HFFc6 (cell line): ENCODE results near the gene WIZ. TPM values are rescaled to one million over a fixed set of nuclear protein-coding genes. Genes with fewer than 3 reads are reported as not detected.

Experiments used
- DNase-seq: peaks from one replicate; pipeline ENCODE4 v3.0.0-alpha.2; 2018
- H3K27ac Mint-ChIP-seq: 2 replicates; pipeline ENCODE4 v1.8.0; 2020; ENCODE audit warnings: mild to moderate bottlenecking, mixed read lengths
- H3K27me3 Mint-ChIP-seq: 2 replicates; pipeline ENCODE4 v1.8.0; 2021; ENCODE audit warnings: mild to moderate bottlenecking, moderate library complexity, mixed read lengths; ENCODE audit not compliant: insufficient read depth
- H3K36me3 Mint-ChIP-seq: 2 replicates; pipeline ENCODE4 v1.8.0; 2021; ENCODE audit warnings: low read depth, mixed read lengths
- H3K4me1 Mint-ChIP-seq: 2 replicates; pipeline ENCODE4 v1.8.0; 2020; ENCODE audit warnings: low read depth, mixed read lengths
- H3K4me3 Mint-ChIP-seq: 2 replicates; pipeline ENCODE4 v1.8.0; 2020; ENCODE audit warnings: mild to moderate bottlenecking, moderate library complexity, mixed read lengths
- H3K9me3 Mint-ChIP-seq: 2 replicates; pipeline ENCODE4 v1.8.0; 2020; ENCODE audit warnings: mild to moderate bottlenecking, mixed read lengths
- CTCF ChIP-seq: fragments of 200-600 bp; sonication (generic); IDR thresholded peaks from 2 replicates; pipeline ENCODE4 v1.5.0; 2021; ENCODE audit warnings: antibody characterized with exemption, mild to moderate bottlenecking
- total RNA-seq, 6 experiments: library from RNA; stranded (reverse); fragmentation: NEBNext Ultra II Directional; extraction: Animal tissue kit (Norgen Biotek cat#: 25700); gene quantifications; 2 replicates in 1 of 6; 3 replicates in 5 of 6; pipeline ENCODE4 v1.2.3, GENCODE V29; 2021

Gene WIZ
- total RNA-seq, 6 experiments from 2014 or later, result 39.3 to 54.3 (median 43.1) TPM

- no peak overlapping the region for H3K4me3 Mint-ChIP-seq
- no peaks in the 10 kb centered on the region; the same call in 1 of the 2 replicates for H3K27me3 Mint-ChIP-seq
- no peaks in the 10 kb centered on the region; the same call in 1 of the 2 replicates for H3K9me3 Mint-ChIP-seq
- H3K36me3 Mint-ChIP-seq, result peaks cover 34% of the 10 kb centered on the region
- peaks cover 6% of the 10 kb centered on the region for H3K4me1 Mint-ChIP-seq
- no peak overlapping the region for H3K27ac Mint-ChIP-seq
- no peak for DNase-seq
- no peak for TF ChIP-seq CTCF
Measured at GRCh38 chr19:15424692-15425272, 25.0 kb downstream of the WIZ start.

DNA sequence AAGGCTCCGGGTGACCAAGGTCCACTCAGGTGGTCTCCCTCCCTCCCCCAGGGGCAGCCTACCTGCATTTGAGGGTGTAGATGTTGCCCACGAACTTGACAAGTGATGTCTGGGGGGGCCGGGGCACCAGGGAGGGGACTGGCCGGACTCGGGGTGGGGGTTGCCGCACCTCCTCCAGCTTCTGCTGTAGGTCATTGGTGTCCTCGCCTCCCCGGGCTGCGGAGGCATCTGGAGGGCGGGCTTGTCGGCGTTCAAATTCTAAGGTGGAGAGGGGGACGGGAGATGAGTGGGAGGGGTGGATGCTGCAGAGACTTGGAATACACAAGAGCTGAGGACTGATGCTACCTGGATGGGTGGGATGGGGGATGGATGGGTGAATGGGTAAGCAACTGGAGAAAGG, 25.6 kb downstream of the WIZ start:
- no peak for DNase-seq
- Mint-ChIP-seq H3K4me3 (no peak overlapping the region), H3K9me3 (no peaks in the 10 kb centered on the region; the same call in 1 of the 2 replicates)

DNA sequence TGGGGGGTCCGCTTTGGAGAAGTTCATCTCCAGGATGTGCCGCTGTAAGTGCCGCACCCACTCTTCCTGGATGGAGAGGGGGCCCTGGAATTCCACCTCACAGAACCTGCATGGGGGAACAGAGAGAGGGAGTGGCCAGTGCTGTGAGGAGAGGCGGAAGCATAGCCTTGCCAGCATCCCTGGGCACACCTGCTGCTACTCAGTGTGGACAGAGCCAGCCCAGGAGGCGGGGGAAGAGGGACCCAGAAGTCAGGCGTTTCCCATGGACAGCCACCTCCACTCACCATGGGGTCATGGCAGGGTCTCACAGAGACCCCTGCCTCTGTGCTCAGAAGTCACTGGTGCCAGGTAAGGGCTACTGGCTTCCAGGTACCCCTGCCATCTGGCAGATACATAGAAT, 26.6 kb downstream of the WIZ start:
- Mint-ChIP-seq H3K27ac (no peak overlapping the region), H3K36me3 (peaks cover 35% of the 10 kb centered on the region), H3K9me3 (no peaks in the 10 kb centered on the region; the same call in 1 of the 2 replicates), H3K27me3 (peaks cover 4% of the 10 kb centered on the region), H3K4me1 (peaks cover 14% of the 10 kb centered on the region), H3K4me3 (no peak overlapping the region)
- DNase-seq, result no peak
- no peak for TF ChIP-seq CTCF

More for the DNA sequence above, 25.6 kb downstream of the WIZ start:
- Mint-ChIP-seq H3K27ac (no peak overlapping the region), H3K36me3 (peaks cover 34% of the 10 kb centered on the region), H3K4me1 (peaks cover 13% of the 10 kb centered on the region), H3K27me3 (no peaks in the 10 kb centered on the region; the same call in 1 of the 2 replicates)
- TF ChIP-seq CTCF, result no peak

GRCh38 chr19:15422296-15423075, 27.3 kb downstream of the WIZ start:
- Mint-ChIP-seq H3K4me1 (peaks cover 19% of the 10 kb centered on the region), H3K36me3 (peaks cover 38% of the 10 kb centered on the region), H3K4me3 (no peak overlapping the region), H3K9me3 (no peaks in the 10 kb centered on the region; the same call in 1 of the 2 replicates), H3K27ac (no peak overlapping the region), H3K27me3 (peaks cover 4% of the 10 kb centered on the region)
- no peak for DNase-seq
- TF ChIP-seq CTCF, result no peak

DNA sequence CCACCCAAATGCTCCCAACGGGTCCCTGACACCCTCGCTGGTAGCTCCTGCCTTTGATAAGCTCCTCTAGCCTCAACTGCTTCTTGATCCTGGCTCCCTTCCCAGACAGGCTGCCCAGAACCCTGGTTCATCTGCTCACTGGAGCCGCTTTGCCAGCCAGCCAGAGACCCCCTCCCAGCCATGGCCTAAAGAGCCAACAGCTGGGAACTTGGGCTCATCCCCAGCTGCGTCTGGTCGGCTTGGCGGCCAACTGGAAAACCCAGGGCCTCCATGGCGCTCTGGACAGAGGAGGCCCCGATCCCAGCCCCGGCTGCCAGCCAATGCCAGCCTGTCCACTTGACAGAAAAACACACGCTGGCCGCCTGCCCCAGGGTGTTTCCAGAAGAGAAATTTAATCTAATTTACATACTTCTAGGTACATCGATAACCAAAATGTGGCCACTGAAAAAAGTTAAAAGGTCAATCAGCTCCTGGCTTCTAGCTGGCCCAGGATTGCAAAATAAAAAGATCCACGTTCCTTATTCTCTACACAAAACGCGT, 28.0 kb downstream of the WIZ start:
- TF ChIP-seq CTCF, result no peak
- H3K36me3 Mint-ChIP-seq, result peaks cover 34% of the 10 kb centered on the region
- no peak overlapping the region for H3K27ac Mint-ChIP-seq
- H3K4me1 Mint-ChIP-seq, result peaks cover 26% of the 10 kb centered on the region
- no peaks in the 10 kb centered on the region; the same call in 1 of the 2 replicates for H3K9me3 Mint-ChIP-seq
- no peak overlapping the region for H3K4me3 Mint-ChIP-seq
- DNase-seq, result no peak
- H3K27me3 Mint-ChIP-seq, result peaks cover 4% of the 10 kb centered on the region
